HG02571 (cell line): Measurements from ENCODE around the gene PAX5.
"Not testable (repeated sequence)": the region's sequence is repeated elsewhere in the genome, so short reads cannot be mapped to it uniquely, and the experiment has no call there.

Source experiments
- ATAC-seq: cut with Tn5 transposase; IDR thresholded peaks from one replicate; pipeline ENCODE4 v1.9.1; 2021; ENCODE audit warnings: mild to moderate bottlenecking, moderate library complexity; ENCODE audit not compliant: unreplicated experiment

PAX5 gene

DNA sequence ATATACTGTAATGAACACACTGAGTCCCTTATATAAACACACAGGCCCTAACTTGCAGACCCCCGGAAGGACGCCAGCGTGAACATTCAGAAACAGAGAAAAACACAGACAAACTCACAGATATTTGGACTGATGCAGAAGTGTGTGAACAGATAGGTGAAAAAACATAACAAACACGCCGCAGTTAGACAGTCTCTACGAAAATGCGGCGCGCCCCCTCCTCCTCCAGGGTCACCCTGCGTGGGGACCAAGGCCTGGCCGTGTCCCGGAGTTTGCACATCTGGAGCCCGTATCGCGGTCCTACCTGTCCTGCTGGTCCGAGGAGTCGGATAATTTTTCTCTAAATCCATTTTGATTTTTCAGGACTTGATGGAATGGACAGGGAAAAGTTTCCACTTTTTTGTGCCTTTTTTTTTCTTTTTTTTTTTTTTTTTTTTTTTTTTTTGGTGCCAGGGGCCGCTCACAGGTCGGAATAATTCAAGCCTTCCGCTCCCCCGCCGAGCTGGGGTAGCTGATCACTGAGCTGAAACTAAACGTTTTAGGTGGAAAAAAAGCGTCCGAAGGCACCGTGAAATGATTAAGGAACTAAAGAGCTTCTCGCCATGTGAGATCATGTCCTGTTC lies at the start of gene PAX5:
Gene PAX5, minus strand, starts transcription at position 587 of the 623 bp plus-strand sequence. Its CDS starts 237 bp downstream, at position 350.
- no peak for ATAC-seq

DNA sequence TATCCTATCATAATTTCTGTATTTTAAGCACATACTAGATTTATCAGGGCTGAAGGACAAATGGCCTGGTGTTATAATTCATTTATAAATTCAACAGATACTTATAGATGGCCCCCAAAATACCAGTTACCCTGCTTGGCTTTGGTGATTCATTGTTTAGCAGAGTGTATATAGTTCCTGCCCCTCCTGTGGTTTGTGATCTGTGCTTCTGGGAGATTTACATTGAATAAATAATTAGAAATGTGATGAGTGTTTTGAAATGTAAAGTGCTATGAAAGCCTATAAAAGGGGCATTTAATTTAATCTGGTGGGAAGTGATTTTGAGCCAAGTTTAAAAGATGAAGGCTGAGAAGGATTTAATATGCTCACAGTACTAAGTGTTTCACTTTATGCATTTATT lies 49.6 kb upstream of the PAX5 start:
- ATAC-seq, result no peak

DNA sequence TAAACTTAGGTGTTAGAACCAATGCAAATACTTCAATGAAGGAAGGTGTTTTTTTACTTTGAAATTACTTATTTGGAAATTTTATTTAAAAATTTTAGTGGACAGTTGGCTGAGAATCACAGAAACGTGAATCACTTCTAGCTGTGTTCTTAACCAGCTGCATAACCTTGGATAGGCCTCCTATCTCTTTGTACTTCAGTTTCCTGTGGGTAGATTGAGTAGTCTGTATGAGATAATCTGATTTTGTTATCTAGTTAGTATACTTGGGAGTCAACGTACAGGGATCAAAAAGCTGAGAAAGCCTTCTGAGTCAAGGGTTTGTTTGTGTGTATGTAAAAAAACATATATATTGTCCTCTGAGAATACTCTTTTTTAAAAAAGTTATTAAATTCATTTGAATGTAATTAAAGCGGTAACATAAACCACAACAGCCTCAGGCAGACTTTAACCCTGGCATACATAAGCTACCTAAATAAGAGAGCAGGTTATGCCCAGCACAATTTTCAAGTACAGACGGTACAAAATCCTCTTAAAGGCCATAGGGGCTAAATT lies 48.2 kb upstream of the PAX5 start:
- no peak for ATAC-seq

GRCh38 chr9:37081507-37081906 lies 47.4 kb upstream of the PAX5 start:
- not testable (repeated sequence) for ATAC-seq

- peak; percentile 28 for ATAC-seq
These were observed 46.1 kb upstream of the PAX5 start for GRCh38 chr9:37080165-37080628.

DNA sequence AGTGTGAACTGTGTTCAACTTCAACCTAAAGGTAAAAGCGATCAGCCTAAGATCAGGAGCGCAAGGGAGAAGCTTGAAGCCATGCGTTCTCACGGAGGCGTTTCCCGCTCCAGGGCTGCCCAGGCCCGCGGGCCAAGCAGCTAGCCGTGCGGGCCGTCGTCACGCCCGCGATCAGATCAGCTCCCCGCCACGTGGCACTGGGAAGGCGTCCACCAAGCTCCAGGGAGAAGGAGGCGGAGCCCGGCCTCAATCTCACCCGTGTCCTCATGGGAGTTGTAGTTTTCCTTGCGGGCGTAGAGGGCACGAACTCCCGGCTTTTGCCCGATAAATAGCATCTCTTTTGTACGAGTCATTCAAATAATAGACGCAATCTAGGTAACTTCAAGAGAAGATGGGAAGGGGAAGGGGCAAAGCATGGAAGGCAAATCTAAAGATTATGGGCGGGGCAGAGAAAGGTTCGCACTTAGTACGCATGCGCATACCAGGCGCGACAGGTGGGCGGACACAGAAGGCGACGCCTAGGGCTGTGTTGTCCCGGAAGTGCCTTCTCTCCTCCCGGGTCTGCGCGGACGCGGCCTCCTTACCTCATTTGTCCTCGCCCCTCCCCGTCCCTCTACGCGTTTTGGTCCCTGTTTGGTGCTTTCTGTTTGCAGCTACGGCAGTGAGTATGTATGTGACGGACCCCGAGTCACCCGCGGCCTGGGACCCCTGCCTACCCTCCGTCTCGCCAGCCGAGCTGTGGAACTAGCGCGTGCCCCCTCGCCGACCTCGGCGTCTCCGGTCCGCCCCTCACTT lies 45.5 kb upstream of the PAX5 start:
- peak; percentile 86 for ATAC-seq

- not testable (repeated sequence) for ATAC-seq
These were observed 40.7 kb upstream of the PAX5 start for GRCh38 chr9:37074790-37075189.

DNA sequence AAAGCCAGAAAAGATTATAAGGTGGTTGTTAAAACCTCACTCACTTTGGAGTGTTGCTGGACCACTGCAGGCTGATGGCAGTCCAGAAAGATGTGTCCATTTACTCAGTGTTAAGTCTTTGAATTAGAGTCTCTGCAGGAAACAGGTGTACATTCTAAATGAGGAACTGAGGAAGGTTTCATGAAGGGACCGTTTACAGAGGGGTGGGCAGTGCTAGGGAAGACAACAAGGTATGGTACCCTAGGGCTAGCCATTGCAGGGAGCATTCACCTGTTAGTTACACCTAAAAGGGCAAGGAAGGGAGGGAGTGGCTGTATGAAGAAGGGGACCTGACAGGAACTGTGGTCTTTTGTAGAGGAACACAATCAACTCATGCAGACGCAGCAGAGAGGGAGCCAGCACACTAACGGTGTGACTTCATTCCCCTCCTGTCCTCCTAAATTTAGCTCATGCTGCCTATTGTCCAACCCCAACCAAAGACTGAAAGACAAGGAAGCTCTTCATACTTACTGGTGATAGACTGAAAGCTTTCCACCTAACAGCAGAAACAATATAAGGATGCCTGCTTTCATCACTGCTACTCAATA lies 32.2 kb upstream of the PAX5 start:
- ATAC-seq, result no peak

- no peak for ATAC-seq
These were observed 28.3 kb upstream of the PAX5 start for GRCh38 chr9:37062336-37062735.

DNA sequence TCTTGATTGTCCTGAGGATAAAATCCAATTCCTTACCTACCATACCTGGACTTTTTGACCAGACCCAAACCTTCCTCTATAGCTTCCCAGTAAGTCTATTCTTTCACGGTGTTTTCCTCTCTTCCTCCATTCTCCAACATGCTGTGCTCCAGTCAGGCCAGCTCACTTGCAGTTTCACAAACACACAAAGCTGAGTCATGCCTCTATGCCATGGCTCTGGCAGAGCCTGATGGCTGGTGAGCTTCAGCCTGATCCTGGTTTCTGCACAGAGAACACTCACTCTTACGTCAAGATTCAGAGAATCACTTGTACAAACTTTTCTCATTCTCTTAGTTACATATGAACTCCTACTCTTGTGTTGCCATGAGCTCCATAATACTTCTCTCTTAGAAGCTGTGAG lies 27.7 kb upstream of the PAX5 start:
- ATAC-seq, result no peak

DNA sequence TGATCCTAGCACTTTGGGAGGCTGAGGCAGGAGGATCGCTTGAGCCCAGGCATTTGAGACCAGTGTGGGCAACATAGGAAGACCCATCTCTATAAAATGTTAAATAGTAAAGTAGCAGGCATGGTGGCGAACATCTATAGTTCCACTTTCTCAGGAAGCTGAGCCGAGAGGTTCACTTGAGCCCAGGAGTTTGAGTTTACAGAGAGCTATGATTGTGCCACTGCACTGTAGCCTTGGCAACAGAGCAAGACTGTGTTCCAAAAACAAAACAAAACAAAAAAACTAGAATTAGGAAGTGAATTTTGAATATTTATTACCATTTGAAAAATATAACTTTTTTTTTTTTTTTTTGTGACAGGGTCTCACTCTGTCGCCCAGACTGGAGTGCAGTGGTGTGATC lies 26.8 kb upstream of the PAX5 start:
- no peak for ATAC-seq

DNA sequence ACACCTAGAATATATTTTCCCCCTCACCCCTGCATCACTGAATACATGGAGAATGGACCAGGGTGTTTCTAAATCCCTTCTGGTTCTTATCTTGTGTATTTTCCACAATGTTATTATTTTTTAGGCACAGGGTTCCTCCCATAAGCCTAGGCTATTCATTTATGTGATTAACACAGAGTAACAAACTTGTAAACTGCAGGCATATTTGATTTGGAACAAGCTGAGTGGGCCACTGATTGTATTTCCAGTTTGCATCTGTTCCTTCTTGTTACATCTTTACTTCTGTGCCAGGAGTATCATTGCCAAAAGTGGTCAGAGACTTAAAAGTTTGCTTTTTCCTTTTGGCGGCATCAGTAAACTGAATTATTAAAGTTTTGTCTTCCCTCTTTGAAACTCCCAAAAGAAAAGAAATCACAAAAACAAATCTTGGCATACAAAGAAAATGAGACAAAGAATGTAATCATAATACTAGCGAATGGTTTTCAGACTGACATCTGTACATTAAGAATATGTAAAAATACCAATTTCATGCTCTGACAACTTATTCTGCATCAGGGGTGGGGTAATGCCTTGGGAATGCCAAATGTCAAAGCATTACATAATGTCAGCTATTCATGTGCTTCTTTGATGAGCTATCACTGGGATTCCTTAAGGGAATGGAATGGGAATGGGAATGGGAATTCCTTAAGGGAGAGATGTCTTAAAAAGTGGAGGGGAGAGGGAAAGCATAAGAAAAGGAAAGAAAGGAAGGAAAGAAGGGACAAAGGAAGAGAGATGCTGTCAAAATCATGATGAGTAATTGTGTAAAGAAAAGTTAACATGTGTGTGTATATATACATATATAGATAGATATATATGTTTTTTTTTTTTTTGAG lies 22.2 kb upstream of the PAX5 start:
- ATAC-seq, result no peak

GRCh38 chr9:37054363-37054720 lies 20.3 kb upstream of the PAX5 start:
- not testable (repeated sequence) for ATAC-seq

DNA sequence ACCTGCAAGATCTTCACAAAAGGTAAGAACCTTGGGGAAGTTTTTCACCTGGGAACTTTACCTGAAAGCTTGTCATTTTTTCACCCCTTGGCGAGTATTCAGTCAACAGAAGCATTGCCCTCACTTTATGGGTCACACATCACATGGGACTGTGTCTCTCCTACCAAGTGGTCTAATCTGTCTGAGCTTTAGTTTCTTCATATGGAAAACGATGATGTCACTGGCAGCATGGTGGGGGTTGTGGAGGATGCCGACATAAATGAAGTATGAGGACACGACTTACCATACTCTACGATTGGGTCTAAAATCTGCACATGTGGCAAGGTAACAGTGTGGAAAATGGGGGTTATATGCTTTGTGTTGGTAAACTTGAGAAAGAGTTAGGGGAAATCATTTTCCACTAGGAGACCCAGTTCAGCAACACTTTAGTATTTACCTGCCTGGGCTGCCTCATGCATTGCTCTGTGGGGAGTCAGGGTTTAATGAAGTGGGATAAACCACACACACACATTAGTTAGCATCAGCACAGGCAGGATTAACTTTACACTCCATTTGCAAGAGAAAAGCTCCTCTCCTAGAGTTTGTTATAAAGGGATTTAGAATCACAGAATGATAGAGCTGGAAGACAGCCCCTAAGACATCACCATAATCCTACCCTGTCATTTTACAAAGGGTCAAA lies 19.8 kb upstream of the PAX5 start:
- no peak for ATAC-seq

DNA sequence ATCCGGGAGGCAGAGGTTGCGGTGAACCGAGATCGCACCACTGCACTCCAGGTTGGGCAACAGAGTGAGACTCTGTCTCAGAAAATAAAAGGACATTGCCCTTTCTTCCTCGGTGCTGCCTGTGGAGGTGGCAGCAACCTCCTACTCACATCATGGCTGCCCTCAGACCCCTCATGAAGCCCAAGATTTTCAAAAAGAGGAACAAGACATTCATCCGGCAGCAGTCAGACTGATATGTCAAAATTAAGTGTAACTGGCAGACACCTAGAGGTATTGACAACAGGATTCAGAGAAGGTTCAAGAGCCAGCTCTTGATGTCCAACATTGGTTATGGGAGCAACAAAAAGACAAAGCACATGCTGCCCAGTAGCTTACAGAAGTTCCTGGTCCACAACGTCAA lies 12.6 kb upstream of the PAX5 start:
- no peak for ATAC-seq

GRCh38 chr9:37042421-37042820 lies 8.4 kb upstream of the PAX5 start:
- ATAC-seq, result no peak

- ATAC-seq, result no peak
These were observed 6.5 kb upstream of the PAX5 start for GRCh38 chr9:37040508-37041127.

DNA sequence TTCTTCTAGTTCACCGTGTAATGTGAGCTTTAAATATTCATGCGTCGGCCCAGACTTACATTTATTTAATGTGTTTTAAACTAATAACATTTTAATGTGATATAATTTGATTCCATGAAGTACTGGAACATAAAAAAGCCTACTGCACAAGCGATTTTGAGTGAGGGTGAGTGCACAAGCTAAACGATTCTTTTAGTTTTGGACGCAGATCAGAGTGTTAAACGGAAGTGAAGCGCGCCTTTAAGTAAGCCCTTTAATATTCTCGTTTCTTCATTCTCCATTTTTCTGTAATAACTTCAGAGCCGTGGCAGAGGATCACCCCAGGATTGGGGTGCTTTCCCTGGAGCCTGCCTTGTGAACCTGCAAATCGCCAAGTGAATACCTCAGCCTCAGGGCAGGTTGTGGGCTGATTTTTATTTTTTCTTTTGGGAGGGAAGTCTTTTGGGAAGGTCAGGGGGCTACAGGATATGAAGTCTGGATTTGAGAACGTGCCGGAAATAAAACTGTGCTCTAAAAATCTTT lies 4.9 kb upstream of the PAX5 start:
- ATAC-seq, result no peak

DNA sequence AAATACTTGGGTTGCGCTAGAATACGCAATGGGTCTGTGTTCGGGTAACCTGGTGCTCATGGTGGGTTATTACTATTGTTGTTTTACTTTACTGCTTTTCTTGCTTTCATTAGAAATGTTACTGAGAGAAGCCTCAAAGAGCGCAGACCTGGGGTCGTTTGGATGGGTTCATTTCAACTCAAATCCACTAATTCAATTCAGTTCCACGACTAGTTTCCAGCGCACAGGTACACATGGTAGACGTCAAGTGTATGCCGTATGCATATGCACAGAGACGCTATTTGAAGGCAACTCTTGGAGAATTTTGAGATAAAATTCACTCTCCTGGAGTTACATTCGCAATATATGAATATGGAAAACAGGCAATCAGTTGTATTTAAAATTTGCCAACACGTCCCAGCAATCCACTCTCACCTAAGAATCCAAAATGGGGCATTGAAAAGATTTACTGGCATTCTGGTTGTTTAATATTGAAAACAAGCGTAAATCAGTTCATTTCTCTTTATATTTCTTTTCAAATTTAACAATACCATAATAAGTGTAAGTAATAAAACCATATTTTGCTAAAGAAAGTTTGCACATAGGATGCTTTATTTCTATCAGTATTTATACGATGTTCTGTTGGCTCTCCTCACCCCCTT lies 4.4 kb upstream of the PAX5 start:
- ATAC-seq, result no peak
